Ectodermal cell (in vitro differentiated cells): ENCODE measurements around the gene PDZRN3.

Experiments used
- H3K27ac ChIP-seq: 2 replicates; pipeline ENCODE4 v1.7.0; 2013; ENCODE audit warnings: mild to moderate bottlenecking, low read depth, low read length; ENCODE audit not compliant: insufficient read depth, poor library complexity, severe bottlenecking
- H3K27me3 ChIP-seq: 2 replicates; pipeline ENCODE4 v1.7.0; 2013; ENCODE audit warnings: mild to moderate bottlenecking, low read length; ENCODE audit not compliant: insufficient read depth, control insufficient read depth, poor library complexity, severe bottlenecking
- H3K36me3 ChIP-seq: one replicate; pipeline ENCODE4 v1.7.0; 2013; ENCODE audit warnings: low read length; ENCODE audit not compliant: control insufficient read depth, insufficient read depth
- H3K4me1 ChIP-seq: one replicate; pipeline ENCODE4 v1.7.0; 2013; ENCODE audit warnings: low read length; ENCODE audit not compliant: control insufficient read depth, insufficient read depth
- H3K4me3 ChIP-seq: 2 replicates; pipeline ENCODE4 v1.7.0; 2013; ENCODE audit warnings: low read depth, low read length, control low read depth; ENCODE audit not compliant: insufficient read depth
- H3K9me3 ChIP-seq: 2 replicates; pipeline ENCODE4 v1.7.0; 2013; ENCODE audit warnings: mild to moderate bottlenecking, low read length, moderate library complexity; ENCODE audit not compliant: control insufficient read depth
- WGBS, 2 experiments: methylation state at CpG; one replicate each; pipeline ENCODE4 v1.1.7; 2013; ENCODE audit warnings: missing lambda C conversion rate in 2 of 2; 5-methylcytosine and 5-hydroxymethylcytosine counted together

The PDZRN3 gene

DNA sequence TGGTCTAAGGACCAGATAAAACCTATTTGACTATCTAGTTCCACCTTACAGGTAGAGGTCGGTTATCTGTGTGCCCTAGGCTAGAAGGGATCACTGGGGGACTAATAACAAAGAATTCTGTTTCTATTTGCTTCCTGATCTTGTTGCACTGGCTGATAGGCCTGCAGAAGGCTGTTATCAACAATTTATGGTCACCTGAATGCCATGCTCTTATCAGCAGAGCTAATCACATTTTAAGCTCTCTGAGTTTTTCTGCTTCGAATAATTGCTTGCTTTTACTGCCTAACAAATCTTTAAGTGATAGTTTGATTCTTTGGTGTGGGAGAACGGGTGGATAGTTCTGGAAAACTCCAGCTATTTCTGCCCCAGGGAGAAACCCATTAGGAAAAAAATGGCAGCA is 263.1 kb downstream of the PDZRN3 start:
- WGBS, 2 experiments, result 90 to 92% methylated on average over 3 of the region's 3 CpGs
- no peaks in the 10 kb centered on the region for H3K27me3 ChIP-seq
- no peaks in the 10 kb centered on the region for H3K4me1 ChIP-seq
- no peak overlapping the region for H3K27ac ChIP-seq
- no peaks in the 10 kb centered on the region for H3K36me3 ChIP-seq
- H3K9me3 ChIP-seq, result no peaks in the 10 kb centered on the region
- no peak overlapping the region for H3K4me3 ChIP-seq

DNA sequence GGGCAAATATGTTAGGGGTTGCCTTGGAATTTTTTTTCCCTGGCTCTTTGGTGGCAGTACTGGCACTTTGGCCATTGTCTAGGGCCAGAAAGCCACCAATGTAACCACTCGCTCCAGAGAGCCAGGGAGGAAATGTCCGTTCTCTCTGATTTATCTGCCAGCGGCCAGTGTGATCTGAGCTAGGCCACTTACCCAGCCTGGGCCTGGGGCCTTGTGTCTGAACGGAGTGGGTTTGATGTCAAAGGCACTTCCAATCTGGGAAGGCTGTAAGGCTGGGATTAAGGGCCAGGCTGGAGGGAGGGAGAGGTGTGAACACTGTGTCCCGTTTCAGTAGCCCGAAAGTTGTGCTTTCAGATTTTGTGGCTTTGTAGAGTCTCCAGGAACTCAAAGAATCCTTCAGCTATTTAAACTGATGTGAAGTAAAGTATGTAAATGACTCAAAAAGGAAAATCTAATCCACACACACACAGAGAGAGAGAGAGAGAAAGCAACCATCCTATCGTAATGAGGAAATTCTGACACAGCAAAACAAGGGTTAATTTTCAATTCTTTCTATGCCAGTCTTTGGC is 271.0 kb downstream of the PDZRN3 start:
- WGBS, 2 experiments, result 73 to 84% methylated on average over 7 of the region's 7 CpGs
- no peaks in the 10 kb centered on the region for H3K9me3 ChIP-seq
- H3K27ac ChIP-seq, result no peak overlapping the region
- no peaks in the 10 kb centered on the region for H3K36me3 ChIP-seq
- no peaks in the 10 kb centered on the region for H3K27me3 ChIP-seq
- H3K4me3 ChIP-seq, result no peak overlapping the region
- H3K4me1 ChIP-seq, result no peaks in the 10 kb centered on the region

DNA sequence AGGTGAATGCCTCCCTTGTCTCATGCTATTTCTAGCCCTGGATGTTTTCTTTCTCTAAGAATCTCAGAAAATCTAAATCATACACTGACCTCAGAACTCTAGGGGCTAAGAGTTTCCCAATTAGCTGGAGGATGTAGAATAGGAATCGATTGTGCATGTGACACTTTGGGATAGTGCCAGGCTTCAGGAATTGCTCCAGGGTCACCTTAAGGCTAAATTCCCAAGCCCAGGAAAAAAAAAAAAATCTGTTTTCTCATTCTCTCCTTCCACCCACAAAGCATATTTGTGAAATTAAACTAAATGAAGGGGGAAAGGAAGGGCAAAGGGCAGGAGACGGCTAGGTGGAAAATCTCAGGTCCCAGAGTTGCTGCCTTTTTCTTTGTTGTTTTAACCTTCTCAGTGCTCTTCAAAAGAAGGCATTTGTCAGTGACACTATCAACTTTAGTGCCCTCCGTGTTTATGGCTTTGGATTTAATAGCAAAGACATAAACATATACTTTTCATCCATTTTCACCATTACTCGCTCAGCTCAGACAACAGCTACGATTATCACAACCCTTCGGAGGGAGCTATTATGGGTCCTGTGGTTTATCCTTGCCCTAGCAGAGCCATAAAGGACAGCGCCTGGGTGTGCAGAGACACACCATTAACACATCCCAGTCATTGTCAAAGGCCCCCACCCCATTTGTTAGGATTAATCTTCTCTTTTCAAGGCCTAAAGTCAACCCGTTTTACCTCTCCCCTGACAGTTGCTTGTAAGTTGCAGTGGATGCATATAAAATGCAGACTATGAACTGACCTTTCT is 271.7 kb downstream of the PDZRN3 start:
- WGBS, 2 experiments, result 88 to 93% methylated on average over 8 of the region's 8 CpGs
- Histone ChIP-seq H3K27ac (no peak overlapping the region), H3K4me3 (no peak overlapping the region), H3K9me3 (no peaks in the 10 kb centered on the region), H3K36me3 (no peaks in the 10 kb centered on the region), H3K4me1 (no peaks in the 10 kb centered on the region), H3K27me3 (no peaks in the 10 kb centered on the region)

DNA sequence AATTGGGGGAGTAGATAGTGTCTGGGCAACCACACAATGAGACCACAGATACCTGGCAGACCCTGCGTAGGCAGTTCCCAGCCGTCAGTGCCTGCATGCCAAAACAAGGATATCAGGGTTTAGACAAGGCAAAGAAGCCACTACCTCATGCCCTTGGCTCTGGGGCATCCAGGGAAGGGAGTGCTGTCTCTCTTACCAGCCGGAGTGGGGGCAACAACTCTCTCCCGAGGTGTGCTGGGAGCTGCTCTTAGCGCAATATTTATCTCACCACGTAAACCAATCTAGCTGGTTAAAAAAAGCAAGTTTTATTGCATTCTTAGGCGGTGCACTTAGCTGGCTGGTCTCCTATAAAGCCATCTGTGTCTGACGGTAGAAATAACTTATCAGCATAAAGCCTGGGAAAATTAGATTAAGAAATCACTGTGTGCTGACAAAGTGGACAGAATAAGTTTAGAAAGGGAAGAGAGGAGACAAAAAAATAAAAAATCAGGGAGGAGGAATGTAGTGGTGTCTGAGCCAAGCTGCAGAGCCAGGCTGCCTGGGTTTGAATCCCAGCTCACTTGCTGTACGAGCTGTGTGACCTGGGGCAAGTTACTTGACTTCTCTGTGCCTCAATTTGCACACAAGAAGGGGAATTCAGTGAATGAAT is 273.2 kb downstream of the PDZRN3 start:
- Histone ChIP-seq H3K27ac (no peak overlapping the region), H3K4me3 (no peak overlapping the region), H3K9me3 (no peaks in the 10 kb centered on the region), H3K36me3 (no peaks in the 10 kb centered on the region), H3K4me1 (no peaks in the 10 kb centered on the region), H3K27me3 (no peaks in the 10 kb centered on the region)
- whole genome bisulfite sequencing, 2 experiments, result 86 to 91% methylated on average over 9 of the region's 9 CpGs

DNA sequence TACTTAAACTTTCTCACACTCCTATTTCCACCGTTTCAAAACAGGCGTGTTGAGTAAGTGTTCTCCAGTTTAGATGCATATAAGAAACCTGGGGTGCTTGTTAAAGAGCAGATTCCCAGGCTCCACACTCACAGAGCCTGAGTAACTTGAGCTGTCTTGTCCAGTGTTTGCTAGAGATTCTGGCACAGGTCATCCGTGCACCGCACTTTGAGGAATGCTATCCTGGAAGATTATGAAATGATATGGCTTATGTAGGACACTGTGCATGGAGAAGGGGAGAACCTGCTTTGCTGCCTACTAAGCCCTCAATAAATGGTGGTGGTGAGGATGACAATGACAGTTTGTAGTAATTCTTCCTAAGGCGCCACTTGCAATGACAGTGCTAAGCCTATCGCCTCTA is 273.7 kb downstream of the PDZRN3 start:
- Histone ChIP-seq H3K27me3 (no peaks in the 10 kb centered on the region), H3K4me3 (no peak overlapping the region), H3K4me1 (no peaks in the 10 kb centered on the region), H3K27ac (no peak overlapping the region), H3K36me3 (no peaks in the 10 kb centered on the region), H3K9me3 (no peaks in the 10 kb centered on the region)
- WGBS, 2 experiments, result 96 to 97% methylated on average over 6 of the region's 6 CpGs

DNA sequence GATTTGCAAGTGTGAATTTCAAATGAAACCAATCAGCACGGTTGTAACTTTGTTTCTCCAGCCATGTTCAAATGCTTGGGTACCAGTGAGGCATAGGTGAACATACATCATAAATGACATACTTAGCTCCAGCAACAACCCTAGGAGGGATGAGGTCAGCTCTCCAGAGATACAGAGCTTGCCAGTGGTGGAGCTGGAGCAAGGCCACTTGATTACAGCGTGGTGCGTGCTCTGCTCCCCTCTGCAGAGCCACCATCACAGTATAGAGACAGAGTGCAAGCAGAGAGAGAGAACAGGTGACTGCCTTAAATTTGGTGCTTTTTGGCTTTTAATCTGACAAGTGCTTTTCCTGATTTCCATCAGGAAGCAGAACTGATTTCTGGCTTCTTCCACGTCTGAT is 275.1 kb downstream of the PDZRN3 start:
- no peaks in the 10 kb centered on the region for H3K36me3 ChIP-seq
- no peak overlapping the region for H3K27ac ChIP-seq
- H3K27me3 ChIP-seq, result no peaks in the 10 kb centered on the region
- no peaks in the 10 kb centered on the region for H3K4me1 ChIP-seq
- 91 to 93% methylated on average over 4 of the region's 4 CpGs for WGBS, 2 experiments
- no peaks in the 10 kb centered on the region for H3K9me3 ChIP-seq
- no peak overlapping the region for H3K4me3 ChIP-seq

- H3K27ac ChIP-seq, result no peak overlapping the region
- no peaks in the 10 kb centered on the region for H3K36me3 ChIP-seq
- H3K27me3 ChIP-seq, result no peaks in the 10 kb centered on the region
- no peaks in the 10 kb centered on the region for H3K4me1 ChIP-seq
- H3K4me3 ChIP-seq, result no peak overlapping the region
- no peaks in the 10 kb centered on the region for H3K9me3 ChIP-seq
- WGBS, 2 experiments, result 100% methylated on average over 1 of the region's 1 CpG; no CpG with 5 or more reads in 1 of the 2 experiments
These were observed 282.7 kb downstream of the PDZRN3 start for GRCh38 chr3:73342077-73342476.

- Histone ChIP-seq H3K36me3 (no peaks in the 10 kb centered on the region), H3K27ac (no peak overlapping the region), H3K27me3 (no peaks in the 10 kb centered on the region), H3K9me3 (no peaks in the 10 kb centered on the region), H3K4me3 (no peak overlapping the region), H3K4me1 (no peaks in the 10 kb centered on the region)
- 82 to 86% methylated on average over 3 of the region's 3 CpGs for WGBS, 2 experiments
These were observed 283.3 kb downstream of the PDZRN3 start for GRCh38 chr3:73341272-73341935.

- H3K9me3 ChIP-seq, result no peaks in the 10 kb centered on the region
- no peaks in the 10 kb centered on the region for H3K27me3 ChIP-seq
- no peak overlapping the region for H3K4me3 ChIP-seq
- H3K4me1 ChIP-seq, result no peaks in the 10 kb centered on the region
- H3K27ac ChIP-seq, result no peak overlapping the region
- no peaks in the 10 kb centered on the region for H3K36me3 ChIP-seq
- 62 to 63% methylated on average over 2 of the region's 3 CpGs for WGBS, 2 experiments
These were observed 292.2 kb downstream of the PDZRN3 start for GRCh38 chr3:73332558-73332957.
